Measurements from ENCODE around the gene SCAF4.
"Not testable (repeated sequence)": the region's sequence is repeated elsewhere in the genome, so short reads cannot be mapped to it uniquely, and the experiment has no call there.

The SCAF4 gene

GRCh38 chr21:31744182-31744800 lies 12.4 kb upstream of the SCAF4 start:
- ChIA-PET POLR2A (no interaction called here), CTCF (interaction anchor here (0.7 kb wide), 1 partner anchor 10 kb away, joined by 3 read pairs; no protein-coding TSS in a partner anchor)
- TF ChIP-seq CTCF (IDR thresholded peaks at IDR 0.05; ENCODE audit: control extremely low read depth, extremely low read depth, low read depth, missing control alignments), result no peak
- DNase-seq (ENCODE audit: extremely low spot score), result no peak

- DNase-seq (ENCODE audit: extremely low spot score), result no peak
- ChIA-PET CTCF (interaction anchor here (0.7 kb wide), 1 partner anchor 11 kb away, joined by 3 read pairs; no protein-coding TSS in a partner anchor), POLR2A (no interaction called here)
- no peak for TF ChIP-seq CTCF (IDR thresholded peaks at IDR 0.05; ENCODE audit: control extremely low read depth, extremely low read depth, low read depth, missing control alignments)
Measured at GRCh38 chr21:31743712-31744111, 11.8 kb upstream of the SCAF4 start.

GRCh38 chr21:31741116-31741515 lies 9.2 kb upstream of the SCAF4 start:
- CTCF ChIA-PET, result no interaction called here
- no peak for TF ChIP-seq CTCF (IDR thresholded peaks at IDR 0.05; ENCODE audit: control extremely low read depth, extremely low read depth, low read depth, missing control alignments)
- DNase-seq (ENCODE audit: extremely low spot score), result no peak
- POLR2A ChIA-PET, result no interaction called here

GRCh38 chr21:31737586-31738397 lies 5.9 kb upstream of the SCAF4 start:
- POLR2A ChIA-PET; CTCF ChIA-PET; DNase-seq (ENCODE audit: extremely low spot score): not testable (repeated sequence)

GRCh38 chr21:31735511-31735992 lies 3.6 kb upstream of the SCAF4 start:
- DNase-seq (ENCODE audit: extremely low spot score), result no peak
- CTCF ChIA-PET, result interaction anchor here (1.5 kb wide), 1 partner anchor 40 kb away, joined by 3 read pairs; no protein-coding TSS in a partner anchor
- TF ChIP-seq CTCF (IDR thresholded peaks at IDR 0.05; ENCODE audit: control extremely low read depth, extremely low read depth, low read depth, missing control alignments), result no peak
- POLR2A ChIA-PET, result no interaction called here

- DNase-seq (ENCODE audit: extremely low spot score), result peak; percentile 41
- no peak for TF ChIP-seq CTCF (IDR thresholded peaks at IDR 0.05; ENCODE audit: control extremely low read depth, extremely low read depth, low read depth, missing control alignments)
- ChIA-PET CTCF (interaction anchor here (1.0 to 1.5 kb wide), 4 partner anchors 10 to 21 kb away, joined by 3 read pairs; no protein-coding TSS in a partner anchor), POLR2A (no interaction called here)
Measured at GRCh38 chr21:31733551-31734149, 1.7 kb upstream of the SCAF4 start.
